Endothelial cell of umbilical vein (primary cell): ENCODE results near the gene BASP1. TPM values are rescaled to one million over a fixed set of nuclear protein-coding genes. Genes with fewer than 3 reads are reported as not detected.

Source experiments
- BruUV-seq: library from RNA; stranded (reverse); fragments of 400-500 nt; replicated peaks from 2 replicates; lab custom pipeline; 2021; lab: Mats Ljungman, UMichigan
- CTCF ChIA-PET: fragments of 300-600, 350-600 bp; sonication (Branson Sonifier 250); formaldehyde crosslinking; loops from one replicate; lab custom pipeline; 2021; ENCODE audit warnings: antibody characterized with exemption, inconsistent platforms; lab: Charles Lee
- POLR2A ChIA-PET: fragments of 300-600, 350-600 bp; sonication (Branson Sonifier 250); formaldehyde crosslinking; loops from one replicate; lab custom pipeline; 2021; ENCODE audit warnings: antibody characterized with exemption, inconsistent platforms; lab: Charles Lee
- DNase-seq: peaks from one replicate; pipeline ENCODE4 v3.0.0-alpha.2; 2011; ENCODE audit warnings: low read depth, low spot score
- FAIRE-seq: peaks from 2 replicates; lab custom pipeline; 2011; peaks lifted over from hg19 to GRCh38; lab: Jason Lieb, UNC
- H2AFZ ChIP-seq: 2 replicates; pipeline ENCODE4 v1.6.0; 2012; ENCODE audit warnings: low read depth, low read length, control low read depth, inconsistent platforms
- H3K27ac ChIP-seq: 2 replicates; pipeline ENCODE4 v1.5.1; 2011; ENCODE audit warnings: low read depth, mild to moderate bottlenecking, control low read depth, low read length, moderate library complexity; ENCODE audit not compliant: insufficient read depth
- H3K27me3 ChIP-seq, 2 experiments: 2 replicates each; pipeline versions ENCODE4 v1.6.0 to v1.6.1; 2011; ENCODE audit warnings: low read length in 2 of 2, mixed read lengths in 1 of 2; ENCODE audit not compliant: control insufficient read depth in 2 of 2, insufficient read depth in 2 of 2
- H3K36me3 ChIP-seq, 2 experiments: 2 replicates in 1 of 2; 3 replicates in 1 of 2; pipeline ENCODE4 v1.5.1; 2011; ENCODE audit warnings: low read length in 2 of 2, mild to moderate bottlenecking in 1 of 2, moderate library complexity in 1 of 2; ENCODE audit not compliant: control insufficient read depth in 2 of 2, insufficient read depth in 2 of 2; ENCODE audit errors: extremely low read depth in 1 of 2
- H3K4me1 ChIP-seq: 3 replicates; pipeline ENCODE4 v1.5.1; 2011; ENCODE audit warnings: mild to moderate bottlenecking, low read length; ENCODE audit not compliant: control insufficient read depth, insufficient read depth; ENCODE audit errors: extremely low read depth
- H3K4me2 ChIP-seq: 2 replicates; pipeline ENCODE4 v1.6.1; 2011; ENCODE audit warnings: low read length, control low read depth, mixed read lengths; ENCODE audit not compliant: insufficient read depth
- H3K4me3 ChIP-seq, 3 experiments: fragments of 200-600 bp in 1 of 3; sonication (generic), shearing (Covaris generic) in 1 of 3; replicated peaks in 1 of 3; 2 replicates each; pipeline ENCODE4 v1.5.1; 2011 to 2016; ENCODE audit warnings: control low read depth in 3 of 3, low read length in 3 of 3, mild to moderate bottlenecking in 2 of 3, inconsistent platforms in 1 of 3, low read depth in 1 of 3, moderate library complexity in 1 of 3; ENCODE audit not compliant: insufficient read depth in 1 of 3
- H3K79me2 ChIP-seq: 2 replicates; pipeline ENCODE4 v1.6.0; 2012; ENCODE audit warnings: low read length, inconsistent platforms; ENCODE audit not compliant: control insufficient read depth, insufficient read depth
- H3K9ac ChIP-seq: replicated peaks from 2 replicates; pipeline ENCODE3; 2011; ENCODE audit warnings: low read length, control low read depth; ENCODE audit not compliant: insufficient read depth; ENCODE audit errors: extremely low read depth
- H3K9me1 ChIP-seq: replicated peaks from 3 replicates; pipeline ENCODE4 v1.6.0; 2011; ENCODE audit warnings: mild to moderate bottlenecking, low read length; ENCODE audit not compliant: control insufficient read depth, insufficient read depth; ENCODE audit errors: extremely low read depth
- H3K9me3 ChIP-seq: replicated peaks from 2 replicates; pipeline ENCODE4 v1.5.1; 2012; ENCODE audit warnings: low read length, inconsistent platforms; ENCODE audit not compliant: control insufficient read depth, insufficient read depth
- H4K20me1 ChIP-seq: replicated peaks from 2 replicates; pipeline ENCODE3; 2011; ENCODE audit warnings: mild to moderate bottlenecking, low read length; ENCODE audit not compliant: control insufficient read depth, insufficient read depth; ENCODE audit errors: extremely low read depth
- CTCF ChIP-seq, 2 donors: IDR thresholded peaks; 1 replicate in 1 of 2; 2 replicates in 1 of 2; pipeline ENCODE4 v1.5.1; 2011; ENCODE audit warnings: low read length in 2 of 2, mild to moderate bottlenecking in 2 of 2, moderate library complexity in 2 of 2, control low read depth in 1 of 2, inconsistent platforms in 1 of 2, low read depth in 1 of 2; ENCODE audit not compliant: insufficient read depth in 1 of 2; ENCODE audit errors: extremely low read depth in 1 of 2
- EZH2 ChIP-seq: IDR thresholded peaks from 2 replicates; pipeline ENCODE4 v1.6.1; 2012; ENCODE audit warnings: borderline replicate concordance, low read depth, mild to moderate bottlenecking, moderate library complexity, low read length, inconsistent platforms; ENCODE audit not compliant: severe bottlenecking
- FOS ChIP-seq: IDR thresholded peaks from 2 replicates; pipeline ENCODE4 v1.6.1; 2011; ENCODE audit warnings: mild to moderate bottlenecking, low read length, moderate library complexity, borderline replicate concordance; ENCODE audit not compliant: insufficient read depth
- GATA2 ChIP-seq: IDR thresholded peaks from 2 replicates; pipeline ENCODE4 v1.7.0; 2011; ENCODE audit warnings: low read depth, mild to moderate bottlenecking, moderate library complexity, mixed read lengths, low read length; ENCODE audit not compliant: insufficient read length, insufficient read depth
- JUN ChIP-seq: IDR thresholded peaks from 2 replicates; pipeline ENCODE4 v1.6.1; 2011; ENCODE audit warnings: borderline replicate concordance, low read depth; ENCODE audit not compliant: insufficient read length, insufficient read depth
- MAX ChIP-seq: IDR thresholded peaks from 2 replicates; pipeline ENCODE4 v1.6.1; 2011; ENCODE audit not compliant: insufficient read depth, insufficient read length
- MYC ChIP-seq: IDR thresholded peaks from one replicate; pipeline ENCODE4 v1.6.1; 2011; ENCODE audit warnings: mild to moderate bottlenecking, low read depth, low read length
- POLR2A ChIP-seq: IDR thresholded peaks from 2 replicates; pipeline ENCODE4 v1.6.1; 2012; ENCODE audit warnings: low read depth, mild to moderate bottlenecking, control low read depth, low read length
- dilution Hi-C: fragments of 300-500 bp; cut with MboI; formaldehyde crosslinking; loops from one replicate; pipeline ENCODE4 v1.15.0; 2019; ENCODE audit warnings: low sequenced_read_pairs; ENCODE audit not compliant: extremely low pct_ligation_motif_present
- intact Hi-C: fragments of 100-400 bp; cut with micrococcal nuclease; formaldehyde crosslinking; loops from one replicate; pipeline ENCODE4 v1.10.0; 2022
- polyA plus RNA-seq, 4 experiments: library from polyadenylated mRNA; depleted of rRNA in 3 of 4; stranded (reverse) in 3 of 4; unstranded in 1 of 4; fragments of >200 nt; gene quantifications; 2 replicates each; pipeline versions ENCODE4 v1.2.1 to v1.2.3, GENCODE V29; 2011 to 2012; ENCODE audit warnings: missing spikeins in 1 of 4
- total RNA-seq: library from RNA; stranded (reverse); gene quantifications from 2 replicates; pipeline ENCODE4 v1.2.3, GENCODE V29; 2021

Gene BASP1
- total and polyA plus RNA-seq, 2 donors (not counting 3 experiments of a cell fraction or from before 2014, with no cell fraction given), result 69.4 to 79.3 TPM

- no peak overlapping the region for H3K4me2 ChIP-seq
- no peak overlapping the region for H3K27ac ChIP-seq
- no peaks in the 10 kb centered on the region for H3K27me3 ChIP-seq
- peaks cover 12% of the 10 kb centered on the region for H3K4me1 ChIP-seq
- no TSS peak for BruUV-seq
- no peak overlapping the region for H2AFZ ChIP-seq
- ChIA-PET POLR2A (no interaction called here), CTCF (interaction anchor here (0.6 to 1.6 kb wide), 5 partner anchors 12 to 261 kb away, joined by 3 to 5 read pairs (median 3); no protein-coding TSS in a partner anchor)
- no peaks in the 10 kb centered on the region for H3K36me3 ChIP-seq
- no peaks in the 10 kb centered on the region for H3K9me3 ChIP-seq
- no peak for TF ChIP-seq CTCF (IDR thresholded peaks at IDR 0.05; ENCODE audit: extremely low read depth in 1 of 2, insufficient read depth in 1 of 2, low read depth in 1 of 2, low read length in 2 of 2)
- TF ChIP-seq GATA2, result no peak
- H3K4me3 ChIP-seq, result no peak overlapping the region
- H3K79me2 ChIP-seq, result no peaks in the 10 kb centered on the region
- no peaks in the 10 kb centered on the region for H4K20me1 ChIP-seq
- dilution Hi-C loops, result loop anchor here (25.0 kb wide), 3 partner anchors 265 to 490 kb away; no protein-coding TSS in a partner anchor
- H3K9ac ChIP-seq, result no peak overlapping the region
- DNase-seq, result no peak
- intact Hi-C loops, result no loop called here
- H3K9me1 ChIP-seq, result no peaks in the 10 kb centered on the region
- no peak for FAIRE-seq
Observed at GRCh38 chr5:17177501-17178372, 39.7 kb upstream of the BASP1 start.

- Histone ChIP-seq H3K79me2 (no peaks in the 10 kb centered on the region), H3K9ac (no peak overlapping the region), H3K4me1 (peaks cover 9% of the 10 kb centered on the region), H3K36me3 (no peaks in the 10 kb centered on the region), H3K27me3 (no peaks in the 10 kb centered on the region), H3K4me3 (no peak overlapping the region), H2AFZ (no peak overlapping the region), H4K20me1 (no peaks in the 10 kb centered on the region), H3K27ac (no peak overlapping the region), H3K9me3 (no peaks in the 10 kb centered on the region), H3K4me2 (no peak overlapping the region), H3K9me1 (no peaks in the 10 kb centered on the region)
- dilution Hi-C loops (loop anchor here (25.0 kb wide), 3 partner anchors 266 to 491 kb away; no protein-coding TSS in a partner anchor), intact Hi-C loops (no loop called here)
- ChIA-PET POLR2A (no interaction called here), CTCF (interaction anchor here (1.1 to 1.6 kb wide), 2 partner anchors 11 to 46 kb away, joined by 3 to 4 read pairs; no protein-coding TSS in a partner anchor)
- BruUV-seq, result no TSS peak
- FAIRE-seq (no peak), DNase-seq (no peak)
- TF ChIP-seq POLR2A (no peak), EZH2 (no peak), CTCF (IDR thresholded peaks at IDR 0.05; ENCODE audit: extremely low read depth in 1 of 2, insufficient read depth in 1 of 2, low read depth in 1 of 2, low read length in 2 of 2) (no peak), MAX (no peak), FOS (no peak), JUN (no peak), MYC (no peak)
Observed at GRCh38 chr5:17178373-17178675, 39.1 kb upstream of the BASP1 start.
